Natural killer cell treated with Interleukin-12 subunit alpha and Interleukin-12 subunit beta and Interleukin-15 and Interleukin-18, amount 100 ng/mL, for 72 hours (primary cell): ENCODE measurements around the gene CHTF18. TPM values are rescaled to one million over a fixed set of nuclear protein-coding genes. Genes with fewer than 3 reads are reported as not detected.
"Not testable (repeated sequence)": the region's sequence is repeated elsewhere in the genome, so short reads cannot be mapped to it uniquely, and the experiment has no call there.

Experiments used
- ATAC-seq, 2 donors: fragments of 150-1000 bp; cut with Tn5 transposase in 1 of 2; sonication (Bioruptor Pico), chemical (Tn5 transposase) in 1 of 2; 2 replicates each; pipeline ENCODE4 v1.10.0; 2021
- DNase-seq: peaks from one replicate; pipeline ENCODE4 v3.0.0; 2022; ENCODE audit warnings: low spot score
- H3K27ac Mint-ChIP-seq, 2 donors: 1 replicate in 1 of 2; 2 replicates in 1 of 2; pipeline ENCODE4 v1.8.0; 2022; ENCODE audit warnings: mixed read lengths in 2 of 2, mild to moderate bottlenecking in 1 of 2, moderate library complexity in 1 of 2
- H3K27me3 Mint-ChIP-seq, 2 donors: 1 replicate in 1 of 2; 2 replicates in 1 of 2; pipeline ENCODE4 v1.8.0; 2022; ENCODE audit warnings: mixed read lengths in 2 of 2
- H3K36me3 Mint-ChIP-seq: one replicate; pipeline ENCODE4 v1.8.0; 2022; ENCODE audit warnings: mixed read lengths
- H3K4me1 Mint-ChIP-seq, 2 donors: 1 replicate in 1 of 2; 2 replicates in 1 of 2; pipeline ENCODE4 v1.8.0; 2022; ENCODE audit warnings: low read depth in 2 of 2, mixed read lengths in 2 of 2, mild to moderate bottlenecking in 1 of 2
- H3K4me3 Mint-ChIP-seq: one replicate; pipeline ENCODE4 v1.8.0; 2022; ENCODE audit warnings: mixed read lengths
- H3K9me3 Mint-ChIP-seq: 2 replicates; pipeline ENCODE4 v1.8.0; 2022; ENCODE audit warnings: mixed read lengths
- total RNA-seq, 2 donors: library from RNA; stranded (reverse); gene quantifications; one replicate each; pipeline ENCODE4 v1.2.3, GENCODE V29; 2022

CHTF18 gene
- 100 to 1,000 TPM in 1 of 2 donors, 10 to 100 TPM in 1; 70.7 to 210 TPM for total RNA-seq

- DNase-seq (peak; percentile 94), ATAC-seq (peak; percentile 95 to 97)
- no peaks in the 10 kb centered on the region for H3K27me3 Mint-ChIP-seq
- H3K4me3 Mint-ChIP-seq, result peak within 1 kb of the TSS; percentile 83
- peak within 1 kb of the TSS; percentile 33 to 70 for H3K27ac Mint-ChIP-seq
- H3K36me3 Mint-ChIP-seq, result no peaks in the 10 kb centered on the region
- H3K4me1 Mint-ChIP-seq, result peaks cover 0 to 3% of the 10 kb centered on the region in 2 donors
- no peaks in the 10 kb centered on the region for H3K9me3 Mint-ChIP-seq
These were observed at the start of gene CHTF18 for GRCh38 chr16:788399-789126. Gene CHTF18 (plus strand): TSS chr16:788620. CDS start chr16:788685, 65 bp downstream.

DNA sequence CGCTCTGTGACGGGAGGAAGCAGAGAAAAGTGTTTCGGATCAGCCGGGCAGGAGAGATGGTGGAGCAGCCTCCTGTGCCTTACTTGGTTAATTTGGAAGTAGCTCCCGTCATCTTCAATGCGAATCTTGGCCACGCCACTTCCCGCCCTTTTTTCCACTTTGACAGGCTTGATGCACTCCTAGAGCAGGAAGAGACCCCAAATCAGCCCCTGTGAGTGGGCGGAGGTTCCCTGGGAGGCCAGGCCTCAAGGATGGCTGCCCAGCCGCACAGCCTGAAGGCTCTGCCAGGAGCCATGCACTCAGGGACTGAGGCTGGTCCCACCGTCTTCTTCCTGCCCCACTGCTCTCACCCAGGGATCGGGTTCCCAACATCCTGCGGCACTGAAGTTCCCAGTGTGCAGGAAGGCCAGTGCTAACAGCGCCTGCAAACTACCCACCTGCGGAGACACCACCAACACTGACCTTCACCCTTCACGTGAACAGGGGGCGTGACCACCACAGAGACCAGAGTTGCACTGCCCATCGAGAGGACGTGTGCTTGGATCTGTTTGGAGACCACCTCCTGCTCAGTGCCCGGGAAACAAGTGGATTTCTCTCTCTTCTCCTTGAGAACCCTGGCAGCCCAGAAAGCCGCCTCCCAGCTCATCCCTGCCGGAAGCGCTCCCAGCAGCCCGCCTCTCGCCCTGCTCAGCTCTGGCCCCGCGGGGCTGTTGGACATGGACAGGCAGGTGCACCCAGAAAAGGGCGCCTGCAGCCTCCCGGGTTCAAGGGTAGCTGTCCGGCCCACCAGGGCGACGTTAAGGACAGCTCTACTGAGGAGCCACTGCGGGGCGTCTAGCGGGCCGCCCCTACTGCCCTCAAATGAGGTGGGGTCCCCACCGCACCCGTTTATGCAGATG lies 48.6 kb upstream of the CHTF18 start:
- H3K27ac Mint-ChIP-seq, result peak overlapping the region in 1 of 2 donors; percentile 58
- no peaks in the 10 kb centered on the region for H3K36me3 Mint-ChIP-seq
- H3K4me1 Mint-ChIP-seq, result peaks cover 3 to 10% of the 10 kb centered on the region in 2 donors
- no peak for DNase-seq
- no peaks in the 10 kb centered on the region for H3K9me3 Mint-ChIP-seq
- no peak for ATAC-seq
- no peaks in the 10 kb centered on the region for H3K27me3 Mint-ChIP-seq
- peak overlapping the region; percentile 73 for H3K4me3 Mint-ChIP-seq

DNA sequence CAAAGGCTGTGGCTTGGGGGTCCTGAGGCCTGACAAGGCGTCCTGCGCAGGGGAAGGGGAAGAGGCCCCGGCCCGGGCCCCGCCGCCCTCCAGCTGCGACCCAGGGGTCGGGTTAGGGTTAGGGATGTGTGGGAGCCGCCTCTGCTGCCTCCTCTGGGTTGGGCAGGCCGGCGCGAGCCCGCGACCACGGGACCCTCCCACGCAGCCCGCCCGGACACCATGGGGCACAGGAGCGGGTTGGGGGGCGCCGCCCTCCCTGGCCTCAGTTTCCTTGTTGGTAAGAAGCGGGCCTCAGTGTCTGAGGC lies 48.0 kb upstream of the CHTF18 start:
- no peaks in the 10 kb centered on the region for H3K36me3 Mint-ChIP-seq
- no peak for DNase-seq
- H3K9me3 Mint-ChIP-seq, result no peaks in the 10 kb centered on the region
- peak overlapping the region; percentile 73 for H3K4me3 Mint-ChIP-seq
- H3K27ac Mint-ChIP-seq, result no peak overlapping the region
- H3K27me3 Mint-ChIP-seq, result no peaks in the 10 kb centered on the region
- ATAC-seq, result peak; percentile 27 to 33
- peaks cover 3 to 7% of the 10 kb centered on the region in 2 donors for H3K4me1 Mint-ChIP-seq

- Mint-ChIP-seq H3K4me3 (peak within 1 kb of the TSS; percentile 73), H3K27ac (no peak within 1 kb of the TSS), H3K36me3 (no peaks in the 10 kb centered on the region), H3K9me3 (no peaks in the 10 kb centered on the region), H3K27me3 (no peaks in the 10 kb centered on the region), H3K4me1 (peaks cover 3% of the 10 kb centered on the region in 2 donors)
- DNase-seq (peak; percentile 94), ATAC-seq (peak; percentile 91 to 96)
These were observed 47.5 kb upstream of the CHTF18 start, which contains the start of gene CIAO3 for GRCh38 chr16:740764-741505. Gene CIAO3 (minus strand): TSS chr16:740997. CDS start chr16:740985, 12 bp downstream.

GRCh38 chr16:741986-742629 lies 46.3 kb upstream of the CHTF18 start:
- peaks cover 0 to 3% of the 10 kb centered on the region in 2 donors for H3K4me1 Mint-ChIP-seq
- no peak for DNase-seq
- H3K27ac Mint-ChIP-seq, result no peak overlapping the region
- H3K36me3 Mint-ChIP-seq, result no peaks in the 10 kb centered on the region
- H3K27me3 Mint-ChIP-seq, result no peaks in the 10 kb centered on the region
- peak overlapping the region; percentile 54 for H3K4me3 Mint-ChIP-seq
- ATAC-seq, result no peak
- no peaks in the 10 kb centered on the region for H3K9me3 Mint-ChIP-seq

GRCh38 chr16:742894-743293 lies 45.5 kb upstream of the CHTF18 start:
- not testable (repeated sequence) for H3K27me3 Mint-ChIP-seq, DNase-seq, ATAC-seq, H3K27ac Mint-ChIP-seq, H3K4me1 Mint-ChIP-seq, H3K36me3 Mint-ChIP-seq, H3K4me3 Mint-ChIP-seq, H3K9me3 Mint-ChIP-seq

- Mint-ChIP-seq H3K27me3 (no peaks in the 10 kb centered on the region), H3K9me3 (no peaks in the 10 kb centered on the region), H3K36me3 (no peaks in the 10 kb centered on the region), H3K4me3 (no peak overlapping the region), H3K27ac (no peak overlapping the region), H3K4me1 (peaks cover 0 to 3% of the 10 kb centered on the region in 2 donors)
- no peak for ATAC-seq
- DNase-seq, result no peak
These were observed 44.5 kb upstream of the CHTF18 start for GRCh38 chr16:743794-744500.

- Mint-ChIP-seq H3K4me3 (no peak overlapping the region), H3K36me3 (no peaks in the 10 kb centered on the region), H3K4me1 (no peaks in the 10 kb centered on the region), H3K27ac (no peak overlapping the region), H3K9me3 (no peaks in the 10 kb centered on the region), H3K27me3 (no peaks in the 10 kb centered on the region)
- no peak for DNase-seq
- ATAC-seq, result no peak
These were observed 42.7 kb upstream of the CHTF18 start for GRCh38 chr16:745739-746138.

DNA sequence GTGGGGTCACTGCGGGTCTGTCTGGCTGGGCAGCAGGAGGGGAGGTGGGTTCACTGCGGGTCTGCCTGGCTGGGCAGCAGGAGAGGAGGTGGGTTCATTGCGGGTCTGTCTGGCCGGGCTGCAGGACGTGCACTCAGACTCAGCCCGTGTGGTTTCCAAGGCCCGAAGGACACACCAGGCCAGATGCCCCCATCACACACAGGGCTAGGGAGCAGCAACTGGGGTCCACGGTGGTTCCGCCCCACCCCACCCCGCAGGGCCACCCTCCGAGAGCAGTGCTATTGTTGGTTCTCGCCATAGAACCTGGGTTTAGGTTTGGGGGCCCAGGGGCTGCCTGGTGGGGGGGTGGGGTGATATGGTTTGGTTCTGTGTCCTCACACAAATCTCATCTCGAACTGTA lies 41.8 kb upstream of the CHTF18 start:
- Mint-ChIP-seq H3K4me1 (no peaks in the 10 kb centered on the region), H3K36me3 (no peaks in the 10 kb centered on the region), H3K9me3 (no peaks in the 10 kb centered on the region), H3K27me3 (no peaks in the 10 kb centered on the region), H3K27ac (no peak overlapping the region), H3K4me3 (no peak overlapping the region)
- DNase-seq (no peak), ATAC-seq (no peak)

GRCh38 chr16:747978-748746 lies 40.3 kb upstream of the CHTF18 start:
- Mint-ChIP-seq H3K36me3 (no peaks in the 10 kb centered on the region), H3K4me1 (no peaks in the 10 kb centered on the region), H3K4me3 (no peak overlapping the region), H3K9me3 (no peaks in the 10 kb centered on the region), H3K27me3 (no peaks in the 10 kb centered on the region), H3K27ac (no peak overlapping the region)
- DNase-seq (no peak), ATAC-seq (no peak)

DNA sequence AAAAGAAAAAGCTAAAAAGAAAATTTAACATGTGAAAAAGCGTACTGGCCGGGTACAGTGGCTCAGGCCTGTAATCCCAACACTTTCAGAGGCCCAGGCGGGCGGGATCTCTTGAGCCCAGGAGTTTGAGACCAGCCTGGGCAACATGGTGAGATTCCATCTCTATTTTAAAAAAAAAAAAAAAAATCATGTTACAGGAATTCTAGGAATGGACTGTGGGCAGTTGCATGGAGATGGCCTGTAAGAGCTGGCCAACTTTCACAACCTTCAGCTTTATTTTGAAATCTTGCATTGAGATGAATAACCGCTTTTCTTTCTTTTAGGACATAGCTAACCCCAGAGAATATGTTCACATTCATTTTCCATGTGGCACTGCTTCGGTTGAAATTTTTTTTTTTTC lies 39.4 kb upstream of the CHTF18 start:
- Mint-ChIP-seq H3K9me3 (no peaks in the 10 kb centered on the region), H3K4me3 (no peak overlapping the region), H3K27me3 (no peaks in the 10 kb centered on the region), H3K36me3 (no peaks in the 10 kb centered on the region), H3K27ac (no peak overlapping the region), H3K4me1 (no peaks in the 10 kb centered on the region)
- ATAC-seq, result no peak
- no peak for DNase-seq

DNA sequence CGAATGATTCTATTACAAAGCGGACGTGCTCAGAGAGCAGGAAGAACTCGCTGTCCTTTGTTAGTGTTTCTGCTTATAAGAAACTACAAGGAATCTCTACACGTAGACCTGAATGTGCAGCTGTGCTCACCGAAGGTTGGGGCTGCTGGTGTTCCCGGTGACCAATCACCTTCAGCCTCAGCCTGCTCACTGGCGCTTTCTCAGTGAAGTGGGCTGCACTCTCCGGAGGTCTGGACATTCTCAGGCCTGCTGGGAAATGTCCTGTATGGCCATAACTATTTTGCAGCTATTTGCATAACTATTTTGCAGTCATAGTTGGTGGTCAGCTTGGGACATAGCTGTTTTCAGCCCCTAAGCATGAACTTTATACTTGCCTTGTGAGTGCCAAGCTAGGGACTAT lies 37.9 kb upstream of the CHTF18 start:
- DNase-seq, result no peak
- no peaks in the 10 kb centered on the region for H3K36me3 Mint-ChIP-seq
- H3K4me1 Mint-ChIP-seq, result no peaks in the 10 kb centered on the region
- no peak for ATAC-seq
- no peaks in the 10 kb centered on the region for H3K9me3 Mint-ChIP-seq
- H3K4me3 Mint-ChIP-seq, result no peak overlapping the region
- no peaks in the 10 kb centered on the region for H3K27me3 Mint-ChIP-seq
- no peak overlapping the region for H3K27ac Mint-ChIP-seq
